IPS-18c (cell line): ENCODE data around the gene SLC34A3.

Experiments used
- H3K4me3 ChIP-seq: 2 replicates; pipeline ENCODE4 v1.7.0; 2013; ENCODE audit warnings: low read depth, mild to moderate bottlenecking, low read length, moderate library complexity; ENCODE audit not compliant: insufficient read depth
- H3K9me3 ChIP-seq: one replicate; pipeline ENCODE4 v1.6.1; 2013; ENCODE audit warnings: mild to moderate bottlenecking, low read length, moderate library complexity; ENCODE audit not compliant: control insufficient read depth, insufficient read depth

SLC34A3 gene

GRCh38 chr9:137230705-137231371 is at the start of gene SLC34A3:
Gene SLC34A3, plus strand, starts transcription at chr9:137230901. Its CDS starts 802 bp downstream, at chr9:137231703.
- Histone ChIP-seq H3K9me3 (no peaks in the 10 kb centered on the region), H3K4me3 (no peak within 1 kb of the TSS)

- H3K4me3 ChIP-seq, result no peak overlapping the region
- no peaks in the 10 kb centered on the region for H3K9me3 ChIP-seq
These were observed 49.0 kb upstream of the SLC34A3 start for GRCh38 chr9:137181680-137182079.

GRCh38 chr9:137182836-137183235 is 47.9 kb upstream of the SLC34A3 start:
- H3K4me3 ChIP-seq, result no peak overlapping the region
- H3K9me3 ChIP-seq, result no peaks in the 10 kb centered on the region

- Histone ChIP-seq H3K9me3 (no peaks in the 10 kb centered on the region), H3K4me3 (no peak overlapping the region)
These were observed 46.6 kb upstream of the SLC34A3 start for GRCh38 chr9:137183980-137184595.

GRCh38 chr9:137184881-137185660 is 45.6 kb upstream of the SLC34A3 start:
- Histone ChIP-seq H3K9me3 (peaks cover 2% of the 10 kb centered on the region), H3K4me3 (no peak overlapping the region)

GRCh38 chr9:137185921-137186320 is 44.8 kb upstream of the SLC34A3 start:
- H3K4me3 ChIP-seq, result no peak overlapping the region
- H3K9me3 ChIP-seq, result peaks cover 2% of the 10 kb centered on the region

GRCh38 chr9:137186385-137186784 is 44.3 kb upstream of the SLC34A3 start:
- no peak overlapping the region for H3K4me3 ChIP-seq
- peaks cover 2% of the 10 kb centered on the region for H3K9me3 ChIP-seq

GRCh38 chr9:137187386-137187785 is 43.3 kb upstream of the SLC34A3 start:
- peaks cover 2% of the 10 kb centered on the region for H3K9me3 ChIP-seq

GRCh38 chr9:137188086-137188489 is 42.6 kb upstream of the SLC34A3 start:
- Histone ChIP-seq H3K4me3 (peak overlapping the region; percentile 96), H3K9me3 (peaks cover 2% of the 10 kb centered on the region)

More at GRCh38 chr9:137187386-137187785, 43.3 kb upstream of the SLC34A3 start:
- peak overlapping the region; percentile 96 for H3K4me3 ChIP-seq

- Histone ChIP-seq H3K4me3 (peak within 1 kb of the TSS; percentile 96), H3K9me3 (peaks cover 2% of the 10 kb centered on the region)
These were observed 42.0 kb upstream of the SLC34A3 start, which contains the start of the genes ANAPC2 and SSNA1 for GRCh38 chr9:137188490-137189296. Gene ANAPC2, minus strand, starts transcription at chr9:137188560. Its CDS starts 28 bp downstream, at chr9:137188532. Gene SSNA1, plus strand, starts transcription at chr9:137188676. Its CDS starts 51 bp downstream, at chr9:137188727.

- peaks cover 2% of the 10 kb centered on the region for H3K9me3 ChIP-seq
- H3K4me3 ChIP-seq, result peak overlapping the region; percentile 96
These were observed 41.1 kb upstream of the SLC34A3 start for GRCh38 chr9:137189297-137190295.

- Histone ChIP-seq H3K4me3 (no peak overlapping the region), H3K9me3 (peaks cover 2% of the 10 kb centered on the region)
These were observed 40.3 kb upstream of the SLC34A3 start for GRCh38 chr9:137190315-137190856.

- Histone ChIP-seq H3K9me3 (peaks cover 2% of the 10 kb centered on the region), H3K4me3 (no peak overlapping the region)
These were observed 39.5 kb upstream of the SLC34A3 start for GRCh38 chr9:137191245-137191644.

- Histone ChIP-seq H3K9me3 (peaks cover 2% of the 10 kb centered on the region), H3K4me3 (no peak overlapping the region)
These were observed 38.8 kb upstream of the SLC34A3 start for GRCh38 chr9:137191691-137192447.

GRCh38 chr9:137192448-137192780 is 38.3 kb upstream of the SLC34A3 start:
- peaks cover 2% of the 10 kb centered on the region for H3K9me3 ChIP-seq
- no peak overlapping the region for H3K4me3 ChIP-seq
